Measurements from ENCODE around the gene GARNL3.

GRCh38 chr9:127419348-127419747 lies 154.8 kb downstream of the GARNL3 start:
- TF ChIP-seq CTCF (IDR thresholded peaks at IDR 0.05; ENCODE audit: insufficient read depth, low read length) (no peak), SPI1 (IDR thresholded peaks at IDR 0.05; ENCODE audit: borderline replicate concordance, low read depth) (no peak)

Data from HL-60 (cell line).